H1 (cell line): ENCODE results near the gene NFASC.

ENCODE experiments used
- CTCF ChIP-seq, 3 experiments: IDR thresholded peaks; 1 replicate in 2 of 3; 2 replicates in 1 of 3; pipeline versions ENCODE4 v1.5.1 to v1.6.1; 2011; ENCODE audit warnings: low read length in 3 of 3, mild to moderate bottlenecking in 3 of 3, inconsistent platforms in 2 of 3, low read depth in 1 of 3, moderate library complexity in 1 of 3; ENCODE audit not compliant: insufficient read depth in 1 of 3; ENCODE audit errors: control extremely low read depth in 1 of 3
- SP2 ChIP-seq: IDR thresholded peaks from 2 replicates; pipeline ENCODE4 v1.6.1; 2012; ENCODE audit warnings: mild to moderate bottlenecking, low read length, inconsistent platforms

GRCh38 chr1:205041001-205041715, 170.5 kb downstream of the NFASC start:
- no peak for TF ChIP-seq CTCF (IDR thresholded peaks at IDR 0.05; ENCODE audit: control extremely low read depth in 1 of 3, insufficient read depth in 1 of 3, low read depth in 1 of 3, low read length in 3 of 3)
- no peak for TF ChIP-seq SP2
